GM19463 (cell line): ENCODE results near the gene ARHGAP15.

ENCODE experiments used
- ATAC-seq: cut with Tn5 transposase; IDR thresholded peaks from one replicate; pipeline ENCODE4 v1.9.1; 2021; ENCODE audit warnings: mild to moderate bottlenecking, moderate library complexity; ENCODE audit not compliant: unreplicated experiment

Gene ARHGAP15

DNA sequence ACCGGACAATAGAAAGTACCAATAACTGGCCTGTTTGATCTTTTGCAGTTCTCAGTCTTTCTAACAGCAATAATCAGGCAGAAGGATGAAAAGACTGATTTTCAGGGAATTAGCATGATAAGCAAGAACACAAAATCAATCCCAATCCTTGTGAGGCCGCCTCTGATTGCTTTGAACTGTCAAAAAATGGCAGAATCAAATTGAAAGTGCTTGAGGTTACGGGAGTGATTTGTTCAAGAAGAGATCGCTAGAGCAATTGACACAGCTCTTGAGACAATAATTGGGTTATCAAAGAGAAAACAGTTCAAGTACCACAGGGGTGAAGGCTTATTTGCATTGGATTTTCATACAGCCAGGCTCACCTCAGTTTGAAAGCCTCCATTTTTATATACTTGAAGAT lies 663.4 kb downstream of the ARHGAP15 start:
- no peak for ATAC-seq

DNA sequence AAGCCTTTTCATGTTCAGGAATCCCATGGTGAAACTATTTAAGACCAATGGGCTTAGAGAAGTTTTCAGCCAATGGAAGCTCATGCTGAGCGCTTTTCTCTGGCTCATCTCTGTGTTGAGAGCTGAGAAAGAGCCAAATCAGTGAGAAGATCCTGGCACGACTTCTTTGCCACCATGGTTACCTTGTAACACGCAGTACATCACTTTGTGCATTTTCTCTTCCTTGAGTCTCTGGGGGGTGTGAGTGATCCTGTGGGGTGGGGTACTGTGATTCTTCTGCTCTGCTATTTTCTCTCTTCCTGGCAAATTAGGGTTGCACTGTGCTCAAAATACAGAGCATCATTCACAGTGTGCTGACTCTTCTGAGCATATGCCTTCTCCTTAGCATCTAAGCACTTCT lies 664.2 kb downstream of the ARHGAP15 start:
- no peak for ATAC-seq

DNA sequence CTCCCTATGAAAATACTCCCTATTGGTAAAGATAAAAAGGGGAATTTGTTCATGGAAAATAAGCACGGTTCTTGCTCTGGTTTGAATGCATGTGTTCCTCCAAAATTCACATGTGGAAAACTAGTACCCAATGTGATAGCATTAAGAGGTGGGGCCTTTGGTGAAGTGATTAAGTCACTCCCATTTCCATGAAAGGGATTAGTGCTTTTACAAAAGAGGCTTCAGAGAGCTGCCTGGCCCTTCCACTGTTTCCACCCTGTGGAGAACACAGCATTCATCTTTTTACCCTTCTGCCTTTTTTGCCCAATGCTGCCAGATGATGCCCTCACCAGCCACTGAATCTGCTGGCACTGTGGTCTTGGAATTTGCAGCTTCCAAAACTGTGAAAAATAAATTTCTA lies 666.8 kb downstream of the ARHGAP15 start:
- ATAC-seq, result no peak

DNA sequence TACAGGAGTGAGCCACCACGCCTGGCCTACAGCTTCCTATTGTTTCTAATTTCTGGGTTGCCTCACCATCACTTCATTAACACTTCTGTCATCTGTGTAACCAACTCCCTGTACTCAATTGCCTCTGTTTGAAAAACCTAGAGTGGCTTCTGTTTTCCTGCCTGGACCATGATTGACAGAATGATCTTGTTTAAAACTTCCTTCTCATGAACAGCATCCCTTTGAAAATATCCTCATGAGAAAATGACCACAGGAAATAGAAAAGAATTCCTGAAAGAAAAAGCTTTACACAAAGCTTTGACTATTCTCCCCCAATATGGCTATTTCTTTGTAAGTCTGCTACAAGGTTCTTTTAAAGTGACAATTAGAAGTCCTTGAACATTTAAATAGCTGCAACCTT lies 672.3 kb downstream of the ARHGAP15 start:
- ATAC-seq, result no peak

DNA sequence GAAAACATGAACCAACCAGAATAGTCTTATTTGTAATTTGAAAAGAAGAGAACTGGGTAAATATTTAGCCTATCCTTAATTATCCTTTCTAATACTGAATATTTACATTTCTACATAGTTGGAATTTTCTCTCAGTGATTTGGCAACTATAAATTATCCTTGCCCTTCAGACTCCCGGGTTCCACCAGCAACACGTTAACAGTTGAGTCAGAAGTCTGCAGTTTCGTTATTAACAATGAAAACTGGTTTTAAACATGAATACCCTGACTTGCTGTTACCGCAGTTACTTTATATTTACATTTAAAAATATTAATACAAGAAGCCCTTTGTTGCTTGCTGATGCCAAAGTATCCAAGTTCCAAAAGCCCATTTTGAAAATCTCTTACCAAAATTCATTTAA lies 673.0 kb downstream of the ARHGAP15 start:
- peak; percentile 45 for ATAC-seq

DNA sequence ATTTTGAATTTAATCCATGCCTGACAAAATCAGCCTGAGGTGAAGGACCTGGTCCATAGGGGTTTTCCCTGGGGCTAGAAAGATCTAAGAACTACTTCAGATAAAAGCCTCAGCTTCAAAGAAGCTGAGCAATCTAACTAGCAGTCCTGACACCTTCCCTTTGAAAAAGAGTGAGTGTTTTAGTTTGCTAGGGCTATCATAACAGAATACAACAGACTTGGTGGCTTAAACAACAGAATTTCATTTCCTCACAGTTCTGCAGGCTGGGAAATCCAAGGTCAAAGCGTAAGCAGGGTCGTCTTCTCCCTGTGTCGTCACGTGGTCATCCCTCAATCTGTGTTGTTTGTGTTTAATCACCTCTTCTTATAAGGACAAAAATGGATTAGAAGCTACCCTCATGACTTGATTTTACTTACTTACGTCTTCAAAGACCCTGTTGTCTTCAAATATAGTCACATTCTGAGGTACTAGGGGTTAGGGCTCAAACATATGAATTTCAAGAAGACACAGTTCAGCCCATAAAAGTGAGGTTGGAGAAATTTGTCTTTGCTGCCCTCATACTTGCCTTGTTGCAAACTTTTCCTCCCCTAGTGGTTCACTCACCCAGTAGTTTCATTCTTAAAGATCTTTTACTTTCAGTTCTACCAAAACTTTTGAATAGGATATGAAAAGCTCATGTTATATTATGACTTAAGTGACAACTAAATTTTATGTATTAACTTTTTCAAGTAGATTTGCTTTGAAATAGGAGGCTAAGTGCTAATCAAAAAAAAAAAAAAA lies 673.8 kb downstream of the ARHGAP15 start:
- ATAC-seq, result peak; percentile 78

DNA sequence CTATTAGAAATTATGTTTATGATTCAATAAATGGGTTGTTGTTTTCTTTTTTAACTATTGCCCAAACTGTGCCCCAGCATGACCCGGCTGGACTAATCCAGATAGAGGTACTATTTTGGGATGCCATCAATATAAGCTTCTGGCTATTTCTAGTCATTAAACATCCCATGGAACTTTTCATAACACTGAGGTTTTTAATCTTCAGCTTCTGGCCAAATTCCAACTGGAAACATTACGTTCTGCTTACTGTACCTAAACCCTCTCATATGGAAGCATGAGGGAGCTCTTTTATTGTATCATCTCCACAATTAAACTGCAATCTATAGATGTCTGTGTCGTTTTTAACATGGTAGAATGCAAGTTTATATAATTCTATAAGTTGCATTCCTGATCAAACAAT lies 674.7 kb downstream of the ARHGAP15 start:
- ATAC-seq, result no peak

DNA sequence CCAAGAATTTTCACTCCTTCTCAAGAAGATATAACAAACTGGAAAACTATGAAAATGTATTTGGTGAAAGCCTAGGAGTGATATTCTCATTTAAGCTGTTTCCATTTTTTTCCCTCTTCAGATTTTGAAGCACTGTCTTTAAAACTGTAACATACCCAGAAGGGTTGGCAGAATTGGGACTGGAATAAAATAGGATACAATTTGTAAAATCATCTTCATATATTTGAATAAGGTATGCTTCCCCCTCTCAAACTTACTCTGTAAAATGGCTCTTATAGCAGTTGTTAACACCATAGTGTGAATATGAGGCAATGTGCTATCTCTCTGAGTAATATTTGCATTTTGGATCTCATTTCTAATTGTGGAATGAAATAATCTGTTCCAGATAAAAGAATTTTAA lies 676.4 kb downstream of the ARHGAP15 start:
- no peak for ATAC-seq

DNA sequence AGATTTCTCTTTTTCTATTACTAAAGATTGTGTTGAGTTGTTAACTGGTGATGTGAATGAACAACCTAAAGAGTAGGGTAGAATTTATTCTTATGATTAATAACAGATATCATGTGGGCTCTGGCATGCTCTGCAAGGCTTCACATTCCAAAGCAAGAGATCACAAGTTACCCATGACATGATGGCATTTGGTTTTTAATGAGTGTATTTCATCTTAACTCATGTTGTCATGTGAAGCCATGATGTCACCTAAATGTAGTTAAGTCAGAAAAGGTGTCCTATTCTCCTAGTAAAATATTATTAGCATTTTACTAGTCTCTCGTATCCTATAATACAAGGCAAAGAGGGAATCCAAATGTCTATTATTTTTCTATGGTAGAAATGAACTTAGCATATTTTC lies 678.0 kb downstream of the ARHGAP15 start:
- ATAC-seq, result no peak

DNA sequence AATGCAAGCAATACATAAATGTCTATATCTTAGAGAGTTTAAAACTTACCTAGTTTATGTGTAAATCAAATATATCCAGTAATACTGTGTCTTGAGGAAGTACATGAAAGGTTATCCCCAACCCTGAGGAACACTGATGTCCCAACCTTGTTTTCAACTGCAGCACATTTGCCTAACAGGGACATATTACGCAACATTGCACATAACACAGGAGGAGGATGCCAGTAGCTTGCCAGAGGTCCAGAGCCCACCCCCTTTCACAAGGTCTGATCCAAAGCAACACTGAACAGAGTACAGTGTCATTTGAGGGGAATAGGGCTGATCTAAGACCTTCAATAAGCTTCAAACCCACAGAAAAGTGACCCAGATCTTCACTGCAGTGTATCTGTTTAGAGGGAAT lies 678.5 kb downstream of the ARHGAP15 start:
- no peak for ATAC-seq

DNA sequence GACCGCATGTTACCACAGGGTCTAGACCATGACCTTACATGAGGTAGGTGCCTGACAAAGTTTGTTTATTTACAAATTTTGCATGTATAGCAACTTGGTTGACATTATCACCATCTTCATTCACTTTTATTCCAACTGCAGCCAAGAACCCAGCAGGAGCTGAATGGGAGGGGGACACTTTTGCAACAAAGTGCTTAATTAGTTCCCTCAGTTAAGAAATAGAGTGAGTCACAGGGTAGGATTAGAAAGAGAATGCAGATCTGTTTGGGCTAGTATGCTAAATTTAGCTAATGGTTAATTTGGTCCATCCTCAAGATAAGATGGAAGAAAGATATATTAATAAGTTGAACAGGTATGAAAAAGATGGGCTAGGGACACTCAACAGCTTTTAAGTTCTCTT lies 678.9 kb downstream of the ARHGAP15 start:
- ATAC-seq, result no peak

DNA sequence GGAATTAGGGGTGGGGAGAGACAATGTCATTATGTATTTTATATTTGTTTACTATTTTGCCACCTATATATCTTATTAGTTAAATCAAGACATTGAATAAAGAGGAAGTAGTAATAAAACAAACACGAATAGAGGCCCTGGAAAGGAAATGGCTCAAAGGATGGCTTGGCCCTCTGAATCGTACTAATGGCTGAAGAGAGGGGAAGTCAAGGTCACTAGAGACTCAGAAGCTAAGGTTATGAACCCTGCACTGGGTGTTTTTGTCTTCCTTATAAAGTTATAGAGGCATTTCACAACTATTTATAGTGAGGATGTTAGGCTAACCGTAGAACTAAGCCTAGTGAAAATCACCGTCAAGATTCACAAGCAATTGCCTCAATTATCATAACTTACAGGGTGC lies 685.9 kb downstream of the ARHGAP15 start:
- ATAC-seq, result no peak

DNA sequence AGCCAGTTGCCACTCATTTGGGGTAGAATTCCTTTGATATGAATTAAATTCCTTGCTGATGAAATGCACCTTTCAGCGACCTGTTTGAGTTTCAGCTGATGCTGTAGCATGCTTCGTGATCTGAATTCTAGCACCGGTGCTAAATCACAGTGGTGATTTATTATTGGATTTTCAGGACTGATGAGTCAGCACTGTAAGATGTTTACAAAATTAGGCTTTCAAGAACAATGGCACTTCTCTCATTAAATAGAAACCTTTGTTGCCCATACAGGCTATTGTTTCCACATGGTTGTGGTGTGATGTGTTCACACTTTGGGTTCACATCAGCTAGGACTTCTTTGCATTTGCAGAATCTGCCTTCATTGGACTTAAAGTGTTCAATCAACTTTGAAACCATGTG lies 687.7 kb downstream of the ARHGAP15 start:
- no peak for ATAC-seq
